ENCODE measurements around the gene KHK.
A peak's percentile ranks its signal among the peaks of the same experiment; 100 is the strongest.

Gene KHK

DNA sequence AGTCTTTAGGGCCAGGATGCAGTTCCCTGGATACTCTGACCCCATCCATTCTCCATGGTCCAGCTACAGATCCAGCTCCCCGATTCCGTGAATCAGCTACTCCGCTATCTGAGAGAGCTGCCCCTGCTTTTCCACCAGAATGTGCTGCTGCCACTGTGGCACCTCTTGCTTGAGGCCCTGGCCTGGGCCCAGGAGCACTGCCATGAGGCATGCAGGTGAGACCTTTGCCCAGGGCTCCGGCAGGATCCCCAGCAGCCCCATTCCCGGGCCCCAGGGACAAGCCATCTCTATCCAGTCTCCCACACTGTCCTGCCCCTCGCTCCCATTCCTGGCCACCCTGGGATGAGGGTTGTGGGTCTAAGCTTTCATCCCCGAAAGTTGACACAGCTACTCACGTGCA, 46.3 kb upstream of the KHK start:
- ChIA-PET CTCF (no interaction called here), POLR2A (interaction anchor here (2.7 kb wide), 1 partner anchor 10 kb away, joined by 14 read pairs; the partner anchor contains the start of gene AGBL5)
- no peaks in the 10 kb centered on the region for H3K9me3 ChIP-seq (ENCODE audit: control insufficient read depth, insufficient read depth, low read depth, low read length)
- H3K4me1 ChIP-seq (ENCODE audit: control insufficient read depth, insufficient read depth, low read length), result peaks cover 16% of the 10 kb centered on the region
- H3K27ac ChIP-seq (ENCODE audit: extremely low read depth, low read depth, low read length), result no peak overlapping the region
- H3K4me3 ChIP-seq (ENCODE audit: low read depth, low read length), result no peak overlapping the region
- peaks cover 3 to 79% of the 10 kb centered on the region in 2 experiments for H3K36me3 ChIP-seq (ENCODE audit: control insufficient read depth in 2 of 2, insufficient read depth in 1 of 2, low read length in 2 of 2)
- peak; percentile 36; the same call in 1 of the 2 replicates for TF ChIP-seq ZBTB20 (tag by site-specific recombination; IDR thresholded peaks at IDR 0.05)
- TF ChIP-seq CTCF (tag by site-specific recombination; IDR thresholded peaks at IDR 0.05), result no peak
- no peak for TF ChIP-seq ZNF140 (tag by site-specific recombination; IDR thresholded peaks at IDR 0.05)

DNA sequence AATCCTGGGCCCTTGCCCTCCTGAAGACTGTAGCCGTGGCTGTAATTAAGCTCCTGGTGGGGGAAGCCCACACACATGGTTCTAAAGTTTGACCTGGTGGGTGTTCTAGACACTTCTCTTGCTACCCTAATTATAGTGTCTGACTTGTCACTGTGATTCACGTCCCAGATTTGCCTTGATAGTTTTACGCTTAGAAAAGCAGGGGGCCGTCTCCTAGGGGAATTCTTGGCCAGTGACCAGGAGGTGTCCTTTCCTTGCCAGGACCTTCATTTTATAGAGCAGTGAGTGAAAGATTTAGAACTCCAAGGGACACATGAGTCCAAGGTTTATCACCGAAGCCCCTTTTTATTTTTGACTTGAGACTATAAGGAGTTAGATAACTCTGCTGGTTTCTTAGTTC, 44.8 kb upstream of the KHK start:
- Histone ChIP-seq H3K27ac (ENCODE audit: extremely low read depth, low read depth, low read length) (peak overlapping the region; percentile 43; the same call in 1 of the 2 replicates), H3K4me3 (ENCODE audit: low read depth, low read length) (no peak overlapping the region), H3K36me3 (ENCODE audit: control insufficient read depth in 2 of 2, insufficient read depth in 1 of 2, low read length in 2 of 2) (peaks cover 3 to 64% of the 10 kb centered on the region in 2 experiments), H3K9me3 (ENCODE audit: control insufficient read depth, insufficient read depth, low read depth, low read length) (no peaks in the 10 kb centered on the region), H3K4me1 (ENCODE audit: control insufficient read depth, insufficient read depth, low read length) (peaks cover 16% of the 10 kb centered on the region)
- ChIA-PET POLR2A (interaction anchor here (2.7 kb wide), 1 partner anchor 9 kb away, joined by 14 read pairs; the partner anchor contains the start of gene AGBL5), CTCF (no interaction called here)
- TF ChIP-seq GLIS1 (tag by site-specific recombination; IDR thresholded peaks at IDR 0.05) (peak; percentile 98), ZNF600 (tag by site-specific recombination; IDR thresholded peaks at IDR 0.05) (no peak), ZNF561 (tag by site-specific recombination; IDR thresholded peaks at IDR 0.05; ENCODE audit: borderline replicate concordance) (no peak), ZNF175 (tag by site-specific recombination; IDR thresholded peaks at IDR 0.05) (no peak), ZNF239 (tag by site-specific recombination; IDR thresholded peaks at IDR 0.05) (no peak), CTCF (tag by site-specific recombination; IDR thresholded peaks at IDR 0.05) (no peak), ZNF302 (tag by site-specific recombination; IDR thresholded peaks at IDR 0.05; ENCODE audit: low read depth) (no peak), PRDM6 (tag by site-specific recombination; IDR thresholded peaks at IDR 0.05) (peak; percentile 25; the same call in 1 of the 2 replicates), ZNF18 (tag by site-specific recombination; IDR thresholded peaks at IDR 0.05) (no peak), WT1 (tag by site-specific recombination; IDR thresholded peaks at IDR 0.05) (no peak), ZNF19 (tag by site-specific recombination; IDR thresholded peaks at IDR 0.05; ENCODE audit: low read depth) (no peak), ZNF398 (tag by site-specific recombination; IDR thresholded peaks at IDR 0.05) (0 out of 2 replicates have a peak, but pooled peaks have one; percentile 12), ZNF391 (tag by site-specific recombination; IDR thresholded peaks at IDR 0.05; ENCODE audit: borderline replicate concordance, low read depth) (no peak), ZNF174 (tag by site-specific recombination; IDR thresholded peaks at IDR 0.05) (no peak), ZNF777 (tag by site-specific recombination; IDR thresholded peaks at IDR 0.05; ENCODE audit: borderline replicate concordance) (no peak), ZNF248 (tag by site-specific recombination; IDR thresholded peaks at IDR 0.05) (no peak), REST (tag by site-specific recombination; IDR thresholded peaks at IDR 0.05) (no peak), ZNF335 (tag by site-specific recombination; conservative IDR thresholded peaks at IDR 0.05) (peak; percentile 64), ZNF626 (tag by site-specific recombination; IDR thresholded peaks at IDR 0.05) (no peak)
